Karpas-422 (cell line): ENCODE data around the gene RPGRIP1L. TPM values are rescaled to one million over a fixed set of nuclear protein-coding genes. Genes with fewer than 3 reads are reported as not detected.
A peak's percentile ranks its signal among the peaks of the same experiment; 100 is the strongest.

Experiments used
- DNase-seq: peaks from one replicate; pipeline ENCODE4 v3.0.0-alpha.2; 2015
- H2AFZ ChIP-seq: fragments of 200-600 bp; sonication (generic); 2 replicates; pipeline ENCODE4 v1.6.1; 2014; ENCODE audit warnings: antibody characterized with exemption, low read length, mixed read lengths
- H3K27ac ChIP-seq: fragments of 200-600 bp; sonication (generic); 2 replicates; pipeline ENCODE4 v1.5.1; 2014; ENCODE audit warnings: mild to moderate bottlenecking, low read length, moderate library complexity
- H3K27me3 ChIP-seq: fragments of 200-600 bp; sonication (generic); 2 replicates; pipeline ENCODE4 v1.6.1; 2014; ENCODE audit warnings: low read length, mixed read lengths
- H3K36me3 ChIP-seq: fragments of 200-600 bp; sonication (generic); 2 replicates; pipeline ENCODE4 v1.6.1; 2014; ENCODE audit warnings: low read length, mixed read lengths; ENCODE audit not compliant: insufficient read depth
- H3K4me1 ChIP-seq: fragments of 200-600 bp; sonication (generic); 2 replicates; pipeline ENCODE4 v1.6.1; 2014; ENCODE audit warnings: mild to moderate bottlenecking, low read length, mixed read lengths
- H3K4me2 ChIP-seq: fragments of 200-600 bp; sonication (generic); 2 replicates; pipeline ENCODE4 v1.6.1; 2014; ENCODE audit warnings: low read length, low read depth, mild to moderate bottlenecking; ENCODE audit not compliant: poor library complexity, severe bottlenecking
- H3K4me3 ChIP-seq: fragments of 200-600 bp; sonication (generic); 2 replicates; pipeline ENCODE4 v1.5.1; 2014; ENCODE audit warnings: mild to moderate bottlenecking, antibody characterized with exemption, low read length, mixed read lengths
- H3K79me2 ChIP-seq: fragments of 200-600 bp; sonication (generic); 2 replicates; pipeline ENCODE4 v1.6.1; 2014; ENCODE audit warnings: mild to moderate bottlenecking, low read length, mixed read lengths
- H3K9ac ChIP-seq: fragments of 200-600 bp; sonication (generic); 2 replicates; pipeline ENCODE4 v1.6.0; 2014; ENCODE audit warnings: low read length
- H3K9me2 ChIP-seq: fragments of 200-600 bp; sonication (generic), shearing (Covaris generic); replicated peaks from 2 replicates; pipeline ENCODE4 v1.6.0; 2014; ENCODE audit warnings: mild to moderate bottlenecking, low read length, moderate library complexity; ENCODE audit not compliant: insufficient read depth
- H3K9me3 ChIP-seq: fragments of 300-700, 200-600 bp; sonication (generic); 2 replicates; pipeline ENCODE4 v1.6.1; 2014; ENCODE audit warnings: low read length, mixed read lengths
- H4K20me1 ChIP-seq: fragments of 200-600 bp; sonication (generic); 2 replicates; pipeline ENCODE4 v1.6.1; 2014; ENCODE audit warnings: mild to moderate bottlenecking, antibody characterized with exemption, low read length, low read depth; ENCODE audit not compliant: insufficient read depth
- total RNA-seq: library from RNA; depleted of rRNA; stranded (reverse); fragments of >200 nt; shearing (Covaris generic); gene quantifications from 2 replicates; pipeline ENCODE4 v1.2.3, GENCODE V29; 2014; ENCODE audit warnings: low replicate concordance; rRNA removed

RPGRIP1L gene
- total RNA-seq, 1 experiment from 2014 or later, result 19.1 TPM

GRCh38 chr16:53549970-53550690 lies 153.5 kb downstream of the RPGRIP1L start:
- no peaks in the 10 kb centered on the region for H3K27me3 ChIP-seq
- H3K4me3 ChIP-seq, result no peak overlapping the region
- H4K20me1 ChIP-seq, result no peaks in the 10 kb centered on the region
- peak overlapping the region; percentile 53 for H3K27ac ChIP-seq
- DNase-seq, result peak; percentile 95
- peaks cover 59% of the 10 kb centered on the region for H3K4me1 ChIP-seq
- peak overlapping the region; percentile 56 for H3K4me2 ChIP-seq
- no peaks in the 10 kb centered on the region for H3K36me3 ChIP-seq
- no peaks in the 10 kb centered on the region for H3K9me3 ChIP-seq
- H3K79me2 ChIP-seq, result no peaks in the 10 kb centered on the region
- peak overlapping the region; percentile 55 for H3K9ac ChIP-seq
- no peaks in the 10 kb centered on the region for H3K9me2 ChIP-seq
- H2AFZ ChIP-seq, result peak overlapping the region; percentile 68

Other genes starting within 250 kb of the RPGRIP1L start
- 9.0 and 15.8 TPM in 2 replicates for gene AKTIP, start 200.7 kb downstream of the RPGRIP1L start, total RNA-seq
- gene FTO, start 297 bp upstream of the RPGRIP1L start, total RNA-seq, result 101 and 125 TPM in 2 replicates